MG63 (cell line): ENCODE data around the gene KLHL10. TPM values are rescaled to one million over a fixed set of nuclear protein-coding genes. Genes with fewer than 3 reads are reported as not detected.
A peak's percentile ranks its signal among the peaks of the same experiment; 100 is the strongest.
"Not testable (repeated sequence)": the region's sequence is repeated elsewhere in the genome, so short reads cannot be mapped to it uniquely, and the experiment has no call there.

Source experiments
- DNase-seq: peaks from one replicate; pipeline ENCODE4 v3.0.0-alpha.2; 2020
- H3K27me3 ChIP-seq: fragments of 250-450 bp; sonication (Bioruptor Pico); 2 replicates; pipeline ENCODE4 v1.5.1; 2020; ENCODE audit warnings: mild to moderate bottlenecking, moderate library complexity
- H3K36me3 ChIP-seq: fragments of 250-450 bp; sonication (Bioruptor Pico); 2 replicates; pipeline ENCODE4 v1.5.1; 2020; ENCODE audit warnings: mild to moderate bottlenecking, moderate library complexity
- H3K4me3 ChIP-seq: fragments of 250-450 bp; sonication (Bioruptor Pico); 2 replicates; pipeline ENCODE4 v1.5.1; 2020; ENCODE audit warnings: mild to moderate bottlenecking, moderate library complexity
- H3K9me3 ChIP-seq: fragments of 250-450 bp; sonication (Bioruptor Pico); 2 replicates; pipeline ENCODE4 v1.5.1; 2020; ENCODE audit warnings: mild to moderate bottlenecking, moderate library complexity
- total RNA-seq: library from RNA; depleted of rRNA; stranded (reverse); fragments of >200 nt; shearing (Covaris generic); gene quantifications from 2 replicates; pipeline ENCODE4 v1.2.3, GENCODE V29; 2014; ENCODE audit warnings: low replicate concordance

KLHL10 gene
- total RNA-seq, 1 experiment from 2014 or later, result not detected

GRCh38 chr17:41870627-41871026, 33.0 kb downstream of the KLHL10 start:
- DNase-seq, result no peak
- no peak overlapping the region for H3K4me3 ChIP-seq

GRCh38 chr17:41871789-41872188, 34.2 kb downstream of the KLHL10 start:
- peaks cover 77% of the 10 kb centered on the region for H3K36me3 ChIP-seq
- no peaks in the 10 kb centered on the region for H3K27me3 ChIP-seq
- no peak overlapping the region for H3K4me3 ChIP-seq
- no peak for DNase-seq
- H3K9me3 ChIP-seq, result no peaks in the 10 kb centered on the region

More at GRCh38 chr17:41870627-41871026, 33.0 kb downstream of the KLHL10 start:
- H3K9me3 ChIP-seq, result no peaks in the 10 kb centered on the region
- no peaks in the 10 kb centered on the region for H3K27me3 ChIP-seq
- peaks cover 78% of the 10 kb centered on the region for H3K36me3 ChIP-seq

GRCh38 chr17:41873559-41874292, 36.1 kb downstream of the KLHL10 start:
- no peaks in the 10 kb centered on the region for H3K9me3 ChIP-seq
- H3K36me3 ChIP-seq, result peaks cover 83% of the 10 kb centered on the region
- no peak for DNase-seq
- H3K4me3 ChIP-seq, result no peak overlapping the region
- H3K27me3 ChIP-seq, result no peaks in the 10 kb centered on the region

GRCh38 chr17:41874293-41874670, 36.7 kb downstream of the KLHL10 start:
- H3K9me3 ChIP-seq, H3K27me3 ChIP-seq, DNase-seq, H3K4me3 ChIP-seq: not testable (repeated sequence)
- peaks cover 83% of the 10 kb centered on the region for H3K36me3 ChIP-seq

- Histone ChIP-seq H3K36me3 (peaks cover 76% of the 10 kb centered on the region), H3K4me3 (no peak overlapping the region), H3K27me3 (no peaks in the 10 kb centered on the region), H3K9me3 (no peaks in the 10 kb centered on the region)
- no peak for DNase-seq
Measured at GRCh38 chr17:41880130-41880529, 42.5 kb downstream of the KLHL10 start.

- H3K9me3 ChIP-seq, result no peaks in the 10 kb centered on the region
- no peak for DNase-seq
- H3K4me3 ChIP-seq, result no peak overlapping the region
- H3K36me3 ChIP-seq, result peaks cover 87% of the 10 kb centered on the region
- H3K27me3 ChIP-seq, result no peaks in the 10 kb centered on the region
Measured at GRCh38 chr17:41882756-41883155, 45.1 kb downstream of the KLHL10 start.

- no peak overlapping the region for H3K4me3 ChIP-seq
- H3K9me3 ChIP-seq, result no peaks in the 10 kb centered on the region
- DNase-seq, result no peak
- no peaks in the 10 kb centered on the region for H3K27me3 ChIP-seq
- H3K36me3 ChIP-seq, result peaks cover 85% of the 10 kb centered on the region
Measured at GRCh38 chr17:41885733-41886132, 48.1 kb downstream of the KLHL10 start.

- Histone ChIP-seq H3K27me3 (no peaks in the 10 kb centered on the region), H3K9me3 (no peaks in the 10 kb centered on the region), H3K36me3 (peaks cover 90% of the 10 kb centered on the region), H3K4me3 (no peak overlapping the region)
- DNase-seq, result no peak
Measured at GRCh38 chr17:41888332-41888965, 50.8 kb downstream of the KLHL10 start.

GRCh38 chr17:41891135-41892020, 53.8 kb downstream of the KLHL10 start:
- Histone ChIP-seq H3K9me3 (no peaks in the 10 kb centered on the region), H3K4me3 (no peak overlapping the region), H3K36me3 (peaks cover 86% of the 10 kb centered on the region), H3K27me3 (no peaks in the 10 kb centered on the region)
- no peak for DNase-seq

GRCh38 chr17:41892021-41892376, 54.4 kb downstream of the KLHL10 start:
- DNase-seq, result no peak
- Histone ChIP-seq H3K27me3 (no peaks in the 10 kb centered on the region), H3K36me3 (peaks cover 87% of the 10 kb centered on the region), H3K9me3 (no peaks in the 10 kb centered on the region), H3K4me3 (no peak overlapping the region)

GRCh38 chr17:41893384-41893783, 55.8 kb downstream of the KLHL10 start:
- no peak overlapping the region for H3K4me3 ChIP-seq
- no peaks in the 10 kb centered on the region for H3K9me3 ChIP-seq
- DNase-seq, result no peak
- H3K36me3 ChIP-seq, result peaks cover 87% of the 10 kb centered on the region
- no peaks in the 10 kb centered on the region for H3K27me3 ChIP-seq

- Histone ChIP-seq H3K4me3 (no peak overlapping the region), H3K9me3 (no peaks in the 10 kb centered on the region), H3K27me3 (no peaks in the 10 kb centered on the region), H3K36me3 (peaks cover 86% of the 10 kb centered on the region)
- DNase-seq, result peak; percentile 67
Measured at GRCh38 chr17:41894791-41895331, 57.2 kb downstream of the KLHL10 start.

- no peaks in the 10 kb centered on the region for H3K9me3 ChIP-seq
- peaks cover 86% of the 10 kb centered on the region for H3K36me3 ChIP-seq
- no peak overlapping the region for H3K4me3 ChIP-seq
- no peak for DNase-seq
- no peaks in the 10 kb centered on the region for H3K27me3 ChIP-seq
Measured at GRCh38 chr17:41895617-41896016, 58.0 kb downstream of the KLHL10 start.

- DNase-seq, result no peak
- H3K9me3 ChIP-seq, result no peaks in the 10 kb centered on the region
- H3K4me3 ChIP-seq, result no peak overlapping the region
- no peaks in the 10 kb centered on the region for H3K27me3 ChIP-seq
- H3K36me3 ChIP-seq, result peaks cover 86% of the 10 kb centered on the region
Measured at GRCh38 chr17:41896726-41897125, 59.1 kb downstream of the KLHL10 start.
